Right atrium auricular region (tissue), 2 donors: ENCODE data around the gene ANKS1B. TPM values are rescaled to one million over a fixed set of nuclear protein-coding genes. Genes with fewer than 3 reads are reported as not detected.

Source experiments
- DNase-seq: peaks from one replicate; pipeline ENCODE4 v3.0.0-alpha.2; 2019; ENCODE audit warnings: low spot score
- H3K27ac ChIP-seq, 2 donors: fragments of 200-600 bp; sonication (generic); 1 replicate in 1 of 2; 2 replicates in 1 of 2; pipeline ENCODE4 v1.5.1; 2016 to 2019
- H3K27me3 ChIP-seq, 2 donors: fragments of 200-600 bp; sonication (generic); one replicate each; pipeline versions ENCODE4 v1.5.1 to v1.6.0; 2017 to 2019
- H3K36me3 ChIP-seq: fragments of 200-600 bp; sonication (generic); one replicate; pipeline ENCODE4 v1.5.1; 2016
- H3K4me1 ChIP-seq, 2 donors: fragments of 200-600 bp; sonication (generic); one replicate each; pipeline versions ENCODE4 v1.5.1 to v1.6.0; 2017 to 2019
- H3K4me3 ChIP-seq, 2 donors: fragments of 200-600 bp; sonication (generic); 1 replicate in 1 of 2; 2 replicates in 1 of 2; pipeline ENCODE4 v1.5.1; 2017 to 2019; ENCODE audit warnings: mild to moderate bottlenecking in 1 of 2, moderate library complexity in 1 of 2
- H3K9me3 ChIP-seq, 2 donors: fragments of 200-600 bp; sonication (generic); one replicate each; pipeline ENCODE4 v1.5.1; 2019
- total RNA-seq, 2 donors: library from RNA; depleted of rRNA; stranded (reverse); fragments of >200 nt; gene quantifications; one replicate each; pipeline ENCODE4 v1.1.0, GENCODE V29; 2016
- TF ChIP-seq, protein P1 (sequence below), 2 donors: fragments of 200-600 bp; sonication (generic); IDR thresholded peaks; one replicate each; pipeline ENCODE4 v1.5.1; 2019; ENCODE audit warnings: antibody characterized with exemption in 2 of 2

The ANKS1B gene
- total RNA-seq, 2 donors from 2014 or later = 2.4 to 3.1 TPM

- Histone ChIP-seq H3K4me1 (no peaks in the 10 kb centered on the region), H3K27ac (no peak overlapping the region), H3K27me3 (no peaks in the 10 kb centered on the region), H3K4me3 (no peak overlapping the region), H3K36me3 (no peaks in the 10 kb centered on the region), H3K9me3 (no peaks in the 10 kb centered on the region)
- TF ChIP-seq, protein P1, sequence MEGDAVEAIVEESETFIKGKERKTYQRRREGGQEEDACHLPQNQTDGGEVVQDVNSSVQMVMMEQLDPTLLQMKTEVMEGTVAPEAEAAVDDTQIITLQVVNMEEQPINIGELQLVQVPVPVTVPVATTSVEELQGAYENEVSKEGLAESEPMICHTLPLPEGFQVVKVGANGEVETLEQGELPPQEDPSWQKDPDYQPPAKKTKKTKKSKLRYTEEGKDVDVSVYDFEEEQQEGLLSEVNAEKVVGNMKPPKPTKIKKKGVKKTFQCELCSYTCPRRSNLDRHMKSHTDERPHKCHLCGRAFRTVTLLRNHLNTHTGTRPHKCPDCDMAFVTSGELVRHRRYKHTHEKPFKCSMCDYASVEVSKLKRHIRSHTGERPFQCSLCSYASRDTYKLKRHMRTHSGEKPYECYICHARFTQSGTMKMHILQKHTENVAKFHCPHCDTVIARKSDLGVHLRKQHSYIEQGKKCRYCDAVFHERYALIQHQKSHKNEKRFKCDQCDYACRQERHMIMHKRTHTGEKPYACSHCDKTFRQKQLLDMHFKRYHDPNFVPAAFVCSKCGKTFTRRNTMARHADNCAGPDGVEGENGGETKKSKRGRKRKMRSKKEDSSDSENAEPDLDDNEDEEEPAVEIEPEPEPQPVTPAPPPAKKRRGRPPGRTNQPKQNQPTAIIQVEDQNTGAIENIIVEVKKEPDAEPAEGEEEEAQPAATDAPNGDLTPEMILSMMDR (IDR thresholded peaks at IDR 0.05) = no peak
- DNase-seq = no peak
These were observed 719.1 kb downstream of the ANKS1B start for GRCh38 chr12:99265648-99266047.

- H3K36me3 ChIP-seq = no peaks in the 10 kb centered on the region
- no peak for DNase-seq
- no peak overlapping the region for H3K27ac ChIP-seq
- no peaks in the 10 kb centered on the region for H3K9me3 ChIP-seq
- H3K27me3 ChIP-seq = no peaks in the 10 kb centered on the region
- H3K4me1 ChIP-seq = no peaks in the 10 kb centered on the region
- H3K4me3 ChIP-seq = no peak overlapping the region
- TF ChIP-seq, protein P1 (IDR thresholded peaks at IDR 0.05) = no peak
These were observed 723.5 kb downstream of the ANKS1B start for GRCh38 chr12:99261256-99261655.

GRCh38 chr12:99260456-99260996 lies 724.2 kb downstream of the ANKS1B start:
- DNase-seq = no peak
- Histone ChIP-seq H3K4me1 (no peaks in the 10 kb centered on the region), H3K9me3 (no peaks in the 10 kb centered on the region), H3K27ac (no peak overlapping the region), H3K36me3 (no peaks in the 10 kb centered on the region), H3K4me3 (no peak overlapping the region), H3K27me3 (no peaks in the 10 kb centered on the region)
- TF ChIP-seq, protein P1 (IDR thresholded peaks at IDR 0.05) = no peak

DNA sequence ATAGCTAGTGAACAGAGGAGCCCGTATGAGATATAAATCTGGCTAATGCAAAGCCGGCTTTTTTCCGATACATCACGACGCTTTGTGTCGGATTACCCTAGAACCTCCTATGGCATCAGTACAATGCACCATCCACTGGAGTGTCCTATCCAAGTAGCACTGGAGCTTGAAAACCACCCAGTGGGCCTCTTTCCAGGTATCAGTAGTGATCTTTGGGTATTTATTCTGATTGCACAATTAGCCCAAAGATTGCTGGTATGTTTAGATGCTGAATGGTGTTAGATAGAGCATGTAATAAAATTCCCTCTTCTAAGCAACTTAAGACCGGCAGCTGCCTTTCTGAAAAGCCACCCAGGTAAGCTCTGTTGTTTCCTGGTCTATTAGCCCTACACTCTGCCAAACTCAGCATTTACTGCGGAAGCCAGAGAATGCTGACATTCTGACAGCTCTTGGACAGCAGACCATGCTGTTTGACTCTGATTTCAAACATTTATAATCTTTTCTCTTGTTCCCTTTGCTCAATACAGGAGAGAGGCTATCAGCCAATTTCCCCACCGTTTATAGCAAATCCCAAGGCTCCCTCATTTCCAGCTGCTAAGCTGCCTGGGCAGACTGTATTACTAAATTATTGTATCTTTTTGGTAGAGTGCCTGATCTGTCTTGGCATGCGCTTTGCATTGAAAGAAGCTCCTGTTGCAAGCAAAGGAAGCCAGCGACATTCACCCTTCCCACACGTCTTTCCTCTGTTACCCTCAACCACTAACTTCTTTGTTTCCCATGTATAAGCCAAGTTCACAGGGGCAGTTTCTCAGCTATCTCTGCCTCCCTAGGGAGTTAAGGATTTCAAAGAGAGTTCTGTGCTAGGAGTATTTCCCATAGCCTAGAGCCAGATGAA lies 725.4 kb downstream of the ANKS1B start:
- DNase-seq = no peak
- Histone ChIP-seq H3K9me3 (no peaks in the 10 kb centered on the region), H3K27ac (no peak overlapping the region), H3K4me3 (no peak overlapping the region), H3K27me3 (no peaks in the 10 kb centered on the region), H3K36me3 (no peaks in the 10 kb centered on the region), H3K4me1 (no peaks in the 10 kb centered on the region)
- TF ChIP-seq, protein P1 (IDR thresholded peaks at IDR 0.05) = no peak

DNA sequence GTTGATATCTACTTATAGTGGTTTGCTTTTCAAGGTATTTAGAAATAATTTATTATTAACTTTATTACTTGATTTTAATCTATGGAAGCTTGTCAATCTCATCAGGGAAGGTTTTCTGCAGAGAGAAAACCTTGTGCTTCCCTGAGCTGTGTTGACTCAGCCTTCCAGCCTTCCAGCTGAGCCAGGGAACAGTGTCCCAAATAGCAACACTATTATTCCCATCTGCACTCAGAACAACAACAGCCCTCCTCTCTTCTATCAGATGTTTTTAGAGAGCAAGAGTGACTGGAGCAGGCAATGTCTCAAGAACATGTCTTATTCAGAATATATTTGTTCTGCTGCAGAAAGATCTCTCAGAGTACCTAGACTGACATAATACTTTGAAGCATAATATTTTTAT lies 727.1 kb downstream of the ANKS1B start:
- H3K4me1 ChIP-seq = no peaks in the 10 kb centered on the region
- no peak overlapping the region for H3K27ac ChIP-seq
- no peaks in the 10 kb centered on the region for H3K27me3 ChIP-seq
- H3K4me3 ChIP-seq = no peak overlapping the region
- H3K9me3 ChIP-seq = no peaks in the 10 kb centered on the region
- no peaks in the 10 kb centered on the region for H3K36me3 ChIP-seq
- TF ChIP-seq, protein P1 (IDR thresholded peaks at IDR 0.05) = no peak
- no peak for DNase-seq
